A204.1 (cell line): ENCODE measurements around the gene ZNF511.

Experiments used
- FAIRE-seq: peaks from 2 replicates; lab custom pipeline; 2012; peaks lifted over from hg19 to GRCh38; lab: Jason Lieb, UNC

The ZNF511 gene

DNA sequence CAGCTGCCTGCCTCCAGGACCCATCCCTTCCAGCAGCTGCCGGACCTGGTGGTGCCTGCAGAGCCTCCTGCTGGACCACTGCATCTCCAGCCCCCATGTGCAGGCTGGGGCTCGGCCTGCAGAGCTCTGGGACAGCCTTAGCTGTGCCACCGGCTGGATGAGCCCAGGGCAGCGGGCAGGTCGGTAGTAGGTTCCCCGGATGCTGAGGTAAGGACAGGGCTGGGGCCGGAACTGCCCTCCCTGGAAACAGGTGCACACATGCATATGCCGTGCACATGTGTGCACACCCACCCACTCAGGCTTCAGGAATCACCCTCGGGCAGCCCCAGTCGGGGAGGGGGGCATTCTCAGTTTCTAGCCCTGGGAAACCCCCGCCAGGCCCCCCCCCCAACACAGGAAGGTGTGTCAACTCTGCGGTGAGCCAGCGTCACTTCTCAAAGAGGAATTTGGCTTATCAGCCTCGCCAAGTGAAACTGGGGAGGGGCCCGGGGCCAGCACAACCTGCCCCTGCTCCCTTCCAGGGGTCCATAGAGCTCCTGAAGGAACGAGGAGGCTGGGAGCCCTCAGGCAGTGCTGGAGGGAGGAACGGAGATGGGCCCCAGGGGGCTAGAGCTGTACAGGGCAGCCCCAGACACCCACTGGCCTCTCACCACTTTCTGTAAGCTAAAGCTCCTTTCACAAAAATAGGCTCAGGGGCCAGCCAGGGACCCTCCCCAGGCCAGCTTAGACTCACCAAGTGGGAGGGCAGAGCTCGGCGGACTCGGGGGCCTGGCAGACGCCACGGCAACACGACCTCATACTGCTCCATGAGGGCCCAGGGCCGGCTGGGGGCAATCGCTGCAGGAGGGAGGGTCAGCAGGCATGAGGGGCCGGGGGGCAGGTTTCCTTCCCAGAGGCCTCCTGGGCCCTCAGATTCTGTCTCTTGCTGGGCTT, 33.7 kb upstream of the ZNF511 start:
- FAIRE-seq: no peak

DNA sequence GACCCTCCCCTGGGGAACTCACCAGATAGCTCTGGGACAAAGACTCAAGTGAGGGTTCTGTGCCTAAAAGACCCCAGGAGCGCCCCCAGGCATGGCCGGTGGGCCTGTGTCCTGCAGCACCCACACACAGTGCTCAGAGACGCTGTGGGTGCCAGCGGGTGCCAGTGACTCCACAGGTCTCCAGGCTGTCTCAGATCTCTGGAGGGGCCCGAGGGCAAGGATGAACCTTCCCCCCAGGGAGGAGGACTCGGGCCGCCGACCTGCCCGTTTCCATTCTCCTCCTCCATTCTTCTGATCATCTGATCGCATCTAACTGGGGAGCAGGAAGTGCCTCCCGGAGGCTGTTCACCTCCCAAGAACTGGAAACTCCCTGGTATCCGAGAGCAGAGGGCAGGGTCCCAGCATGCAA, 33.0 kb upstream of the ZNF511 start:
- no peak for FAIRE-seq

DNA sequence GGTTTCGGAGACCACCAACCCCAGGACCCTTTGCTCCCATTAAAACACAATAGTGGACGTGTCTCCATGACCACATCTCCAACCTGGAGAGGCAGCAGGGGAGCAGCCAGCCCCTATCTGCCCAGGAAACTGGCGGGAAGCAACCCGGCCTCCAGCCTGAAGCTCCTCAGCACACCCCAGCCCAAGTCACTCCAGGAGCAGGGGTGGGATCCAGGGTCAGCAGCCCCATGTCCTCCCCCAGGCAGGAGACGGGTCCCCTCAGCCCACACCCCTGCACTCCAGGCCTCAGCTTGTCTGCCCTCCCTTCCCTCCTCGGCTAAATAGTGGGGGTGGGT, 32.6 kb upstream of the ZNF511 start:
- FAIRE-seq: no peak

GRCh38 chr10:133276435-133277201, 32.1 kb upstream of the ZNF511 start, which contains the start of gene ADAM8:
TSS of gene ADAM8 (minus strand) at chr10:133276868. CDS start at chr10:133276817, 51 bp downstream.
- FAIRE-seq: no peak

GRCh38 chr10:133277277-133277992, 31.3 kb upstream of the ZNF511 start:
- no peak for FAIRE-seq

DNA sequence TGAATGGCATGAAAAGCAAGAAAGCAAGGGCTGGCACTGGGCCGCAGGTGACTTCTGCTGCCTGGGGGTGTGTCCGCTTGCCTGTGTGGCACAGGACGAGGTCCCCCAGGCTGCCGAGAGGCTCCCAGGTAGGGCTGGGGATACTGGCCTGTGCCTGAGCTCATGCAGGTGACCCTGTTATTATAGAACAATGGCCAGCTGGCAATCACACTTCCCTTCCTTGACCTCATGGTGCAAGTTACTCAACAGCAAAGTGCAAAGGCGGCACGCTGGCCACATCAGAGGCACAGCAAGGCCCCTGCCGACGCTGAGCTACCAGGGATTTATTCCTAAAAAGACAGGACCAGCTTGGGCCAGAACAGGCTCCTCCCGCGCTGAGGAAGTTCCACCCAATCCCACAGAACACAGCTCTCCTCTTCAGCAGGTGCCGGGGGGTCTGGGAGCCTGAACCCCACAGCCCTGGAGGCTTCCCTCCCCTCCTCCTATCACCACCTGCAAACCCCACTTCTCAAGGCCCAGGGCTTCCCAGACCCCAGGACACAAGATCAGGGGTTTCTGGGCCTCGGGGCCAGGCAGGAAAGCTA, 30.6 kb upstream of the ZNF511 start:
- no peak for FAIRE-seq

- no peak for FAIRE-seq
Observed at GRCh38 chr10:133278577-133279265, 30.0 kb upstream of the ZNF511 start.

DNA sequence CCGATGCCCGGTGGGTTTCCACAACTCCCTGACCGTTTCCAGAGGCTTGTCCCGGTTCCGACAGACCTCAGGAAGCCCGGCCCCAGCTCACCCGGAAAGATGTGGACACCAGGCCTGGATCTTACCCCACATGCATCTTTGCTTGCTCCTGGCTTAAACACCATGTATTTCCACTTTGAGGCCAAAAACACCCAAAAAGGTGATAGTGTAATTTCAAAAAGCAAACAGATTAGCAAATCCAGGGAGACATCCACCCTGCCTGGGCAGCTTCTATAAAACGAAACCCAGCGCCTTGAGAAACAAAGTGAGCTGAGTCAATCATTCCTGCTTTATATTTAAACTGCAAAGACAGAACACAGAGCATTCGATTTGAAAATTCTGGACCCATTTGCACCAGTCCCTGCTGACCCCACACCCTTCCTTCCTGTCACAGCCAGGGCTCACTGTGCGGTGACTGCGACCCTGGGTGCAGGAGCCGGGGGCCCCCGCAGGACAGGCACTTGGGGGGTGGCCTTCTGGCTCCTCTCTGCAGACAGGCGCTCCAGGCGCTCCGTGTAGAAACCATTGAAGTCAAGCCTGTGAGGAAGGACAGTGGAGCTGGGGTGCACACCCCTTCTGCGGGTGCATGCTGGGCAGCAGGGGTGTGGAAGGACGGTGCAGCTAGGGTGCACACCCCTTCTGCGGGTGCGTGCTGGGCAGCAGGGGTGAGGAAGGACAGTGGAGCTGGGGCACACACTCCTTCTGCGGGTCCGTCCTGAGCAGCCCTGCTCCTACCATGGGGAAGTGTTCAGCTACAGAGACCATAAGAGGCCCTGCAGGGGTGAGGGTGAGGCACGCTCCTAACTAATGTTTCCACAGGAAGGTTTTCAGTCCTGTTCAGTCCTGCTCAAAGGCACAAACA, 29.1 kb upstream of the ZNF511 start:
- no peak for FAIRE-seq

DNA sequence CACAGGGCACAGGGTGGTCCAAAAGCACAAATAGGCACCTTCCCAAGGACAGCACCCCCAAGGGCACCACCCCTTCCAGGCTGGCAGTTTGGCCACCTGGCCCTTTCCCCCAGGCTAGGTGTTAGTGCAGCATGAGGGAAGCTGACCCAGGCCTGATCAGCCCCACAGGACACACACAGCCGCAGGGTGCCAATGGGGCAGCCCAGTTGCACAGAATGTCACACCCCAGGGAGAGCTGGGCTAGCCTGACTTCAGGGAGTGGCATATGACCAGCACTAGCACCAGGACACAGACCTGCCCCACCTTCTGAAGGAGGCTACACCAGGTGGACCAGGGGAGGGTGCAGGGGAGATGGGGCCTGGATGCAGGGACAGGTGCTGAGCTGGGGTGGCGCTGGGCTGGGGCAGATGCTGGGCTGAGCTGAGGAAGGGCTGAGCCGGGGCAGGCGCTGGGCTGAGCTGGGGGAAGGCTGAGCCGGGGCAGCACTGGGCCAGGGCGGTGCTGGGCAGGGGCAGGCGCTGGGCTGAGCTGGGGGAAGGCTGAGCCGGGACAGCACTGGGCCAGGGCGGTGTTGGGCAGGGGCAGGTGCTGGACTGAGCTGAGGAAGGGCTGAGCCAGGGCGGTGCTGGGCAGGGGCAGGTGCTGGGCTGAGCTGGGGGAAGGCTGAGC, 28.2 kb upstream of the ZNF511 start:
- no peak for FAIRE-seq

DNA sequence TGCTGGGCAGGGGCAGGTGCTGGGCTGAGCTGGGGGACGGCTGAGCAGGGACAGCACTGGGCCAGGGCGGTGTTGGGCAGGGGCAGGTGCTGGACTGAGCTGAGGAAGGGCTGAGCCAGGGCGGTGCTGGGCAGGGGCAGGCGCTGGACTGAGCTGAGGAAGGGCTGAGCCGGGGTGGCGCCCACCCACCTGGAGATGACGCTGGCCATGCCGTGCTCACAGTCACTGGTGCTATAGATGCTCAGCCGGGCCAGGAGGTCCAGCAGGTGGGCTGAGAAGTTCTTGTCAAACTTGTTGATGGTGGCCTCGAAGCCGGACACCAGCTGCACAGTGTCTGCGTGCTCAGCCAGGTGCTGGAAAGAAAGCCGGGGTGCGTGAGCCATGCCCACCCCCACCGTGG, 27.6 kb upstream of the ZNF511 start:
- FAIRE-seq: no peak

GRCh38 chr10:133281628-133282372, 26.9 kb upstream of the ZNF511 start:
- no peak for FAIRE-seq

GRCh38 chr10:133282846-133283390, 25.8 kb upstream of the ZNF511 start:
- FAIRE-seq: no peak

GRCh38 chr10:133283931-133284330, 24.8 kb upstream of the ZNF511 start:
- no peak for FAIRE-seq

- no peak for FAIRE-seq
Observed at GRCh38 chr10:133285217-133285616, 23.5 kb upstream of the ZNF511 start.

- FAIRE-seq: no peak
Observed at GRCh38 chr10:133286366-133286765, 22.3 kb upstream of the ZNF511 start.

DNA sequence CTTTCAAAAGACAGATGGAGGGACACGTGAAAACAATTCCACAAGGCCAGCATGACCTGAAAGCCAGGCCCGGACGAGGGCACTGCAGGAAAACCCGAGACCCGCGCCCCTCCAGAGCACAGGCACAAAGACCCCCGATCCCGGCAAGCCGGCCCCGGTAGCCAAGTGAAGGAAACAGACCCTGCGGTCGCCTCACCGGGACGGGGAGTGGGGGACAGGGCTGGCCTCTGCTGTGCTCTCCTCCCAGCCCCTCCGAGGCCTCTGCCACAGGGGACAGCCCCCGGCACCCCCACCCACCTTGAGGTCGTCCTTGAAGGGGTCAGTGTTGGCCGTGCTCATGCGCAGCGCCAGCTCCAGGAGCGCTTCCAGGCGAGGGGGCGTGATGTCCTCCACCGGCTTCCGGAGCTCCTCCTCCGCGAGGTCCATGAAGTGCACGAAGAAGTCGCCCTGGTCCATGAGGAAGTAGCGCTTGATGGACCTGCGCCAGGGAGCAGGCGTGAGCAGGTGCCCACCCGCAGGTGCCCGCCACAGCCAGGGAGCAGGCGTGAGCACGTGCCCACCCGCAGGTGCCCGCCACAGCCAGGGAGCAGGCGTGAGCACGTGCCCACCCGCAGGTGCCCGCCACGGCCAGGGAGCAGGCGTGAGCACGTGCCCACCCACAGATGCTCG, 20.7 kb upstream of the ZNF511 start:
- FAIRE-seq: no peak

DNA sequence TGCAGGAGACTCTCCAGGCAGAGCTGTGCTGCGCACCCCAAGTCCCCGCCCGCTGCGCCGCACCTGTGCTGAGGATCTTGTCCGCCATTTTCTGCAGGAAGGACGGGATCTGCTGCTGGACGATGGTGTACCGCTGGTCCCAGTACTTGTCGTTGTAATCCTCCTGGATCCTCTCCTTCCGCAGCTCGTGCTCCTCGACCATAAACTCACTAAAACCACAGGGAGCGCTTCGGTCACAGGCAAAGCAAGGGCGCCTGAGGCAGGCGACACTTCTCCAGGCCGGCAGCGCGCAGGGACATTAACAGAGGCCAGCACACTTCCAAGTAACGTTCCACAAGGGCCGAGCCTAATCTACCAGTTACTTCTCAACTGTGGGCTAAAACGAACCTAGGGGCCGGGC, 19.0 kb upstream of the ZNF511 start:
- no peak for FAIRE-seq
